ENCODE results near the gene PRSS38. TPM values are rescaled to one million over a fixed set of nuclear protein-coding genes. Genes with fewer than 3 reads are reported as not detected.

Gene PRSS38
- total RNA-seq, 1 experiment from 2014 or later: not detected

DNA sequence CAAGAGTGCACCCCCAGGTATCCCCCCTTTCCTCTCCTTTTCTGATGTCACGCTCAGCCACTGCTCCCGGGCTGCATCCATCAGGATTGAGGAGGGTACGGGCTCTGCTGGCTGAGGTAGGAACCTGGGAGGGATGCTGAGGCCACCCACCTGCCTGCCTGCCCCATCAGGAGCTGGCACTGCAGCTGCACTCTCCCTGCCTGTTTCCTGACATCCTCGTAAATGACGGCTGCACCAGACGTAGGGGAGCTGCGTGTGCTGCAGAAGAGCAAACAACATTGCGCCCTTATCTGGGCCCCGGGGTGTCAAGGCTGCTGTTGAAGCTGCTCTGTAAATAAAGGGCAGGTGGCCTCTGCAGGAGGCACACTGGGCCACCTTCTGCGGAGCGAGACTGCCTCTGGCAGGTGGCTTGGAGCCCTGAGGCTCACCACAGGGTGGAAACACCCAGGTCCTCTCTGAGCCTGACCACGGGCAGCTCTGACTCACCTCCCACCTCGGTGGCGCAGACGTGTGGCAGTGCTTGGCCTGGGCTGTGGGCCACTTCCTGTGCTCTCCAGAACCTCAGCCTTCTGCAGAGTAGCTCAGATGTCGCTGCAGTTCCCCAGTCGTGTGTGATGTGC, 49.4 kb upstream of the PRSS38 start:
- intact Hi-C loops (cut with micrococcal nuclease): loop anchor here (10.0 kb wide), 1 partner anchor 309 kb away; no protein-coding TSS in a partner anchor
- no peaks in the 10 kb centered on the region for H3K9me2 ChIP-seq (ENCODE audit: insufficient read depth)
- no peaks in the 10 kb centered on the region for H4K20me1 ChIP-seq (ENCODE audit: insufficient read depth)
- ChIA-PET RAD21 (ENCODE audit: low non-redundant PET in 1 of 2, low total read pairs in 2 of 2, uncharacterized antibody in 2 of 2, unreplicated experiment in 2 of 2) (no interaction called here), CTCF (interaction anchor here (1.1 kb wide), 1 partner anchor 187 kb away, joined by 3 read pairs; no protein-coding TSS in a partner anchor), POLR2A (no interaction called here)
- ATAC-seq (no peak), DNase-seq (ENCODE audit: low read depth, low spot score) (no peak)
- H3K36me3 ChIP-seq (ENCODE audit: control insufficient read depth in 1 of 2, insufficient read depth in 2 of 2, low read length in 2 of 2): peaks cover 11 to 23% of the 10 kb centered on the region in 2 experiments; a peak in 3 of 4 replicates
- H3K9ac ChIP-seq (ENCODE audit: low read length): no peak overlapping the region
- peaks cover 3 to 18% of the 10 kb centered on the region in 2 experiments; a peak in 2 of 4 replicates for H3K4me1 ChIP-seq (ENCODE audit: control insufficient read depth in 1 of 2, insufficient read depth in 2 of 2, low read length in 2 of 2)
- H2AFZ ChIP-seq (ENCODE audit: low read depth, low read length, poor library complexity, severe bottlenecking): no peak overlapping the region
- BruUV-seq (replicated peaks): no TSS peak
- no peaks in the 10 kb centered on the region for H3K9me3 ChIP-seq (ENCODE audit: control insufficient read depth in 1 of 2, insufficient read depth in 1 of 2, low read depth in 1 of 2, low read length in 2 of 2)
- H3K27me3 ChIP-seq (ENCODE audit: insufficient read depth, low read length): no peaks in the 10 kb centered on the region
- peaks cover 29% of the 10 kb centered on the region; the same call in 1 of the 2 replicates for H3K79me2 ChIP-seq (ENCODE audit: insufficient read depth, low read length)
- no peak overlapping the region for H3K27ac ChIP-seq (ENCODE audit: low read depth, low read length)
- H3K4me2 ChIP-seq (ENCODE audit: low read length): no peak overlapping the region
- no peak overlapping the region for H3K4me3 ChIP-seq (replicated peaks in 1 of 2; ENCODE audit: low read depth in 1 of 2, low read length in 2 of 2)
- TF ChIP-seq EZH2phosphoT487 (IDR thresholded peaks at IDR 0.05; ENCODE audit: borderline replicate concordance) (no peak), POLR2AphosphoS5 (IDR thresholded peaks at IDR 0.05; ENCODE audit: low read depth, low read length) (no peak), CBX3 (IDR thresholded peaks at IDR 0.05; ENCODE audit: low read depth) (no peak), ZNF274 (IDR thresholded peaks at IDR 0.05; ENCODE audit: low read depth, low read length) (no peak), EGR1 (IDR thresholded peaks at IDR 0.05; ENCODE audit: low read depth) (no peak), SIN3A (IDR thresholded peaks at IDR 0.05; ENCODE audit: low read depth) (no peak), ZFX (IDR thresholded peaks at IDR 0.05) (no peak), ZBTB33 (IDR thresholded peaks at IDR 0.05; ENCODE audit: extremely low read depth, insufficient replicate concordance, low read length) (no peak)
- TF ChIP-seq, protein P1, sequence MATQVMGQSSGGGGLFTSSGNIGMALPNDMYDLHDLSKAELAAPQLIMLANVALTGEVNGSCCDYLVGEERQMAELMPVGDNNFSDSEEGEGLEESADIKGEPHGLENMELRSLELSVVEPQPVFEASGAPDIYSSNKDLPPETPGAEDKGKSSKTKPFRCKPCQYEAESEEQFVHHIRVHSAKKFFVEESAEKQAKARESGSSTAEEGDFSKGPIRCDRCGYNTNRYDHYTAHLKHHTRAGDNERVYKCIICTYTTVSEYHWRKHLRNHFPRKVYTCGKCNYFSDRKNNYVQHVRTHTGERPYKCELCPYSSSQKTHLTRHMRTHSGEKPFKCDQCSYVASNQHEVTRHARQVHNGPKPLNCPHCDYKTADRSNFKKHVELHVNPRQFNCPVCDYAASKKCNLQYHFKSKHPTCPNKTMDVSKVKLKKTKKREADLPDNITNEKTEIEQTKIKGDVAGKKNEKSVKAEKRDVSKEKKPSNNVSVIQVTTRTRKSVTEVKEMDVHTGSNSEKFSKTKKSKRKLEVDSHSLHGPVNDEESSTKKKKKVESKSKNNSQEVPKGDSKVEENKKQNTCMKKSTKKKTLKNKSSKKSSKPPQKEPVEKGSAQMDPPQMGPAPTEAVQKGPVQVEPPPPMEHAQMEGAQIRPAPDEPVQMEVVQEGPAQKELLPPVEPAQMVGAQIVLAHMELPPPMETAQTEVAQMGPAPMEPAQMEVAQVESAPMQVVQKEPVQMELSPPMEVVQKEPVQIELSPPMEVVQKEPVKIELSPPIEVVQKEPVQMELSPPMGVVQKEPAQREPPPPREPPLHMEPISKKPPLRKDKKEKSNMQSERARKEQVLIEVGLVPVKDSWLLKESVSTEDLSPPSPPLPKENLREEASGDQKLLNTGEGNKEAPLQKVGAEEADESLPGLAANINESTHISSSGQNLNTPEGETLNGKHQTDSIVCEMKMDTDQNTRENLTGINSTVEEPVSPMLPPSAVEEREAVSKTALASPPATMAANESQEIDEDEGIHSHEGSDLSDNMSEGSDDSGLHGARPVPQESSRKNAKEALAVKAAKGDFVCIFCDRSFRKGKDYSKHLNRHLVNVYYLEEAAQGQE (IDR thresholded peaks at IDR 0.05; ENCODE audit: low read depth): no peak
